Neural cell (in vitro differentiated cells): ENCODE results near the gene CXorf51B. TPM values are rescaled to one million over a fixed set of nuclear protein-coding genes. Genes with fewer than 3 reads are reported as not detected.

Experiments used
- polyA plus RNA-seq: library from polyadenylated mRNA; depleted of rRNA; stranded (reverse); fragments of >200 nt; gene quantifications from 2 replicates; pipeline ENCODE4 v1.2.3, GENCODE V29; 2014

Gene CXorf51B
- polyA plus RNA-seq, 1 donor from 2014 or later: not detected

Other genes with a start within 250 kb of the CXorf51B start
- gene CXorf51A, start 5.0 kb downstream of the CXorf51B start, polyA plus RNA-seq: not detected in 2 replicates